NCI-H1105 treated with DMSO at 0.1 percent for 48 hours (cell line): ENCODE measurements around the gene MLX.

Experiments
- DNase-seq: peaks from one replicate; lab custom pipeline; 2025; lab: John Stamatoyannopoulos, UW

Gene MLX, protein sequence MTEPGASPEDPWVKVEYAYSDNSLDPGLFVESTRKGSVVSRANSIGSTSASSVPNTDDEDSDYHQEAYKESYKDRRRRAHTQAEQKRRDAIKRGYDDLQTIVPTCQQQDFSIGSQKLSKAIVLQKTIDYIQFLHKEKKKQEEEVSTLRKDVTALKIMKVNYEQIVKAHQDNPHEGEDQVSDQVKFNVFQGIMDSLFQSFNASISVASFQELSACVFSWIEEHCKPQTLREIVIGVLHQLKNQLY

DNA sequence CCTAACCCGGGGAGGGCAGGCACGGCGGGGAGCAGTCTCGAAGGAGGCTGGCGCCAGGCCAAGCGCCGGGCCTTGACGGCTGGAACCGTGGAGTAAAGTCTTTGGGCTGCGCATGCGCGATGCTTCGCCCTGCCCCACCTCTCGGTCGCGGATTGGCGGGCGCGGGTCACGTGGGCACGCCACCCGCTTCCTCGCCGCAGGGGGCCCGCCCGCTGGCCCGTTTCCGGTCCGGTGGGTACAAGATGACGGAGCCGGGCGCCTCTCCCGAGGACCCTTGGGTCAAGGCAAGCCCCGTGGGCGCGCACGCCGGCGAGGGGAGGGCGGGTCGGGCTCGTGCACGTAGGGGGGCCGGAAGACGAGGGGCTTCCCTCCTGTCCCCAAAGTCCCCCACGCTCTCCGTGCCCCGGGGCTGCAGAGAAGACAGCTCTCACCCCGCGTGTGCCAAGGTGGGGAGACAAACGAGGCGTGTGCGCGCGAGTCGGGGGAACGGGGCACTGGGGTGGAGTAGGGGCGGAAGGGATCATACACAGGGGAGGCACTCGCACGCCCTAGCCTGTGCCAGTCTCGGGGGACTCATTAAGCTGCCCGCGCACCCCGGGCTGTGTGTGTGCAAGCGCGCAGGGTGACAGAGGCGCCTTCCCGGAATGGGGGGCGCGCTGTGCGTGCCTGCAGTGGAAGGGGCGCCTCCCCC is at the start of gene MLX:
Gene MLX (plus strand): TSS at position 218 of the 691 bp plus-strand sequence. CDS start 25 bp downstream, at position 243.
- peak; percentile 87 for DNase-seq

DNA sequence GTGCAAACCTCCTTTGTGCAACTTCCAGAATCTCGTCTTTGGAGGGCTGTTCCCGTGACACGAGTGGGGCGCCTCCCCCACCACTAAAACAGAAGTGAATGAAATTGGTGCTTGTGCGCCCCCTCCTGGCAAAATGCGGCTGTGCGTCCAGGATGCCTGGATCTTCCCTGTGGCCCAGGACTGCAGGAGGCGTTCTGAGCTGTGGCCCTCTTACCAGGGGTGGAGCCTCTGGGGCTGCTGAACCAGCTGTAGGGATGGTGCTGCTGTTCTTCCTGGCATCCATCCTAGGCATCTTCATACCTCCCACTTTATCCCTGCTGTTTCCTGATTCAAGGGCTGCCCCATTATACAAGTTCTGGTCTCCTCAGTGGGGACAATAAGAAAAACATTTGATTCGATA is 49.4 kb upstream of the MLX start:
- peak; percentile 19 for DNase-seq

DNA sequence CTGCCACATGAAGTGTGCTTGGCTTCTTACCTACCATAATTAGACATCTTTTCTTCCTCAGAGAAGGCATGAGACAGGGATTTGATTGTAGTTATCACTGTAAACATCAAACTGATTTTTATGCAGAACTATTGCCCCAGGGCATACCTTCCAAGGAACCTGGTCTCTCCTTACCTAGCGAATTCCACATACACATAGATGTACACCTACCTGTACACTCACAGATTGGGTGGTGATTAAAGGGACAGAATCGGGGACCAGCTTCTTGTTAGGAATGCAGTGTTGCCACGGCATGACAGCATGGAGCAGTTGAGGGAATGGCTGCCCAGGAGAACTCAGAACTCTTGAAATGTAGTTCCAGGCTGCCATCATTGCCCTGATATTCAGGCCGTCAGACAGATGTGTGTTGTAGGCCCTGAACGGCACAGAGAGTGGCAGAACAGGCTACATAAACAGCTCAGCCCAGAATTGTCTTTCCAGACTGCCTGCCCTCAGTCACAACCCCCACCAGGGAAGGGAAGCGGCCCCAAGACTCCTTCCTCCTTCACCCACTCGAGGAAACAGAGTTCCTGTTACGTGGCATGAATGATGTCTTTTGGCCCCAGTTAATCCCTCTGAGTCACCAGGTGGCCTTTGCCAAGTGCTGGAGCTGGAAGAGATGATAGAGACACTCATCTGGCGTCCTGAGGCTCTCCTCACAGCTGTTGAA is 48.7 kb upstream of the MLX start:
- no peak for DNase-seq

DNA sequence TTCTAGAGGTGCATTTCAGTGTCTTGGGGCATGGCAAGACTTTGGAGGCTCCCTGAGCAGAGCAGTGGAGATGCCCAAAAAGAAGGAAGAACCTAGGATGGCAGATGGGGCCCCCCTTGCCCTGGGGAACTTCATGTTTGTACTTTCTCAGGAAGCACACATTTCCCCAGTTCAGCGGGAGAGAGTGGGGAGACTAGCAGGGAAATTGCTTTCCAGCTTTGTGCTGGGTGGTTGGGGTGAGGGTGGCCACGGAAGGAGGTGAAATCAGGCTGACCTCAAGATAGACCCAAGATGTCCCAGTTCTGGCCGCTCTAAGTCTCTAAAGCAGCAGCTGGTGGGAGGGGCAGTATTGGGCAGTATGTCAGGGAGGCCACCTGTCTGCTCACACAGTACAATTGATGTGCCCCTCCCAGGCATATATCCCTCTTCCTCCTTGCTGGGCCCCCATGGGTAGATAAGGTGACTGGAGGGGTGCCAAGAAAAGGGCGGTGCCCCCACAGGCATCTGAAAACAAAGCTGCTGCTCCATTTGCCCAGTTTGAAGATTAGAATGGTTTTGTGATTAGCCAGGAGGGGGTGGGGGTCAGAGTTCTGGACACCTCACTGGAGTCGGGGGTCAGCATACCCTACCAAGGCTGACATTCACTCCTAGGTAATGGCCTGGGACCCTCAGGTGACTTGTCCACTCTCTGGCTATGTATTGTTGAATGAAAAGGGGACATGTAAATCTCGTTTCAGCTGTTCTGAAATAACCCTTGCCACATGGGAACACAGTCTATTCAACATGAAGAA is 48.0 kb upstream of the MLX start:
- DNase-seq = no peak

DNA sequence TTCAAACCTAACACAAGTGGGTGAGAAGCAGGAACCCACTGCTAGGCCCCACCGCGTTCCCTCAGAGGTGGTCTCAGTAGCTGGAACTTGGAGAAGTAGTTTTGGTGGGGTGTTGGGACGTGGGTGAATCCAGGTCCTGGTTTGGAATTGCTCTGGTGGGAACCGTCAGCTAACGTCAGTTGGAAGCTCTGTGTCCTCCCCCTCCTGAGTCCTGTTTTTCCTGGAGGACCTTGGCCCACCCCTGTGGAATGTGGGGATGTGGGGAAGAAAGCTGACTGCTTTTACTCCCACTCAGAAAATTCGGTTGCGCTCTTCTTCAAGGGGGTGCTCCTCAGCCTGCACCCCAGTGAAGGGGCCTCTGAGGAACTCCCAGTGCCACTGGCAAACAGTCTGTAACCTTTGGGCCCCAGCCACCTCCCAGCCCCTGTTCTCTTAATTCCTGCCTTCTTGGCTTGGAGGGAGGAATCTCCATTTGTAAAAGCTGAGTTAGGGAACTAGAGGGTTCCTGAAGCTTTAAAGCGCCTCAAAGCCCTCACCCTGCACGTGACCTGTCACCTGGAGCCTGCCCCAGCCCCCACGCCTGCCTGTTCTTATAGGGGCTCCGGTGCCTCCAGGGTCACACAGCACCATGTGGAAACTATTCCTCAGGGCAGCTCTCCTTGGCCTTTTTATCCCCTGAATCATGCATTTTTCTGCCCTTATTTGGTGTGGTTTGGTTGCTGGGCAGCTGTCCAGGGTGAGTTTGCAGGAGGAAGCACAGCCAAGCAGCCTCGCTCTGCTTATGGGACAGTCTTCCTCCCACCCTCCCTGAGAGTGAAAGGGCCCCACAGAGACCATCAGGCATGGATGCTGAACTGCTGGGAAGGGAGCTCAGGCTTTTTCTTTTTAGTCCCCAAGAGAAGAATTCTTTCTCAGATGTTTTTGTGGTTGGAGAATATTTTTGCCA is 47.1 kb upstream of the MLX start:
- no peak for DNase-seq

DNA sequence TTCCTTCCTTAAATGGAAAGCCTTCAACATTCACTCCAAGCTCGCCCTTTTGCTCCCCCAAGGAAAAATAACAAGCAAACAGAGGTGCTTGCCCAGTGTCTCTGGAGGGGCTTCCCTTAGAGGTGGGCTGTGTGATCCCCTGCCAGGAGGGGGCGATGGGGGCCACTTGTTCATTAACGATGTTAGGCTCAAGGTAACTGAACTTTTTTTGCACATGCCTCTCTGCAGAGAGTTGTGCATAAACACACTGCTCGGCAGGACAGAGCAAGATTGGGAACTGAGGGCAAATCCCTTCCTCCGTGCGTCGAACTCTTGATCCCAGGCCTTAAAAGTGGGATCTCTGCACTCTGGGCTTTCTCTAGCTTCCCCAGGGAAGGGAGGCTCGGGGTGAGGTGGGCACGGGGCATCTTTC is 46.4 kb upstream of the MLX start:
- DNase-seq = no peak

DNA sequence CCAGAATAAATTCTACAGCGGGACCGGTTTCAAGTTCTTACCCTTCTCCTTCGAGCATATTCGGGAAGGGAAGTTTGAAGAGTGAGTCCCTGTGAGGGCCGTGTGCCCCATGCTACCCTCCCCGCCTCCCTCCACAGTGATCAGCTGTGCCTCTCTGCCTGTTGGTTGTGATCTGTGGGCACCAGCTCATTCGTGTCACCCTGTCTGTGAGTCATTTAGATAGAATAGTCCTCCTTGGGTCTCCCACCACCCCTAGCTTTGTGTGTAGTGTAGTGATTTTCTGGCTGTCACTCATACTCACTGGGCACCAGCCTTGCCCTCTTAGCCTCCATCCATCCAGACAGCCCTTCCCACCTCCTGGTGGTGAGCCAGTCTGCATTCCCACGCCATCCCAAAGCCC is 45.9 kb upstream of the MLX start:
- DNase-seq = no peak

DNA sequence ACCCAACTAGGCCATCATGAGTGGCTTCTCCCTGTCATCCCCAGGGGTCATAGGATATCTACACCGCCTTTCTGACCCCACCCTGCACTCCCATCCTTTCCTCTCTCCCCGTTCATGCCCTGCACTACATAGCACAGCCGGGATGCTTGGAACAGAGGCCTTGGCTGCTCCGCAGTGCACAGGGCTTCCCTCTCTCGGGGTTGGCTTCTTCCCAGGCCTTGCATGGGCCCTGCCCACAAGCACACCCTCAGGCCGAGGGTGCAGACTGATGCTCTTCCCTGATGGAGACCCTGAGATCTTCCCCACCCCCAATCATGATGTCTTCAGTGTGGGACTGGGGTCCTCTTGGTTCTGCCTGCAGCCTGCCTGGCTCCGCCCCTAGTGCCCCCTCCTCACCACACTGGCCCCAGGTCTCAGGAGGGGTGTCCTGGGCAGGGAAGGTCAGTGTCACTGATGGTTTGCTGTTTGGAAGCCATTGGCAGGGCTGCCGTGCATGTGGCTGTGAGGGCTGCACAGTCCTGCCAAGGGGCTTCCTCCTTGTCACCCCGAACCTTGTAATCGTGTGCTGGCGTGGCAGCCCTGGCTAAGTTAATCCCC is 45.1 kb upstream of the MLX start:
- DNase-seq = no peak

DNA sequence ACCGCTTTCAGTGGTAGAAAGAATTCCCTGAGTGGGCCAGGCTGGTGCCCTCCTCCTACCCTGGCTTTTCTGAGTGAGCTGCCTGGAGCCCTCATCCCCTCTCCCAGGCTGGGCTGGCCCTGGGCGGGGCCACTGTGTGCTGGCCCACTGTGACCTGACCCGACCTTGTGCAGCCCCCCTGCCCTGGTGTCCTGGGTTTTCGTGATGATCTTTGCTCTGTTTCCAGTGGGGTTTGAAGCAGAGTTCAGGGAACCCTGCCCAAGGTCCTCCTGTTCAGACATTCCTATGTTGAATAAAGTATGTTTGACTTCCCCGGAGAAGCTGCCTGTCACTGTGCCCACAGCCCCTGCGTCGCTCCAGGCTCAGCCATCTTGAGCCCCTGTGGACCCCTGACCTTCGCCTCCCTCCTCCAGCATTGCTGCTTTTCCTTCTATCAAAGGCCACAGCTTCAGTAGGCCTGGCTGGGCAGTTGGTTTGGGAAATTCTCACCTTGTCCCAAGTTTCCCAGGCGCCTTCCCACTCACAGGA is 44.6 kb upstream of the MLX start:
- DNase-seq = no peak

DNA sequence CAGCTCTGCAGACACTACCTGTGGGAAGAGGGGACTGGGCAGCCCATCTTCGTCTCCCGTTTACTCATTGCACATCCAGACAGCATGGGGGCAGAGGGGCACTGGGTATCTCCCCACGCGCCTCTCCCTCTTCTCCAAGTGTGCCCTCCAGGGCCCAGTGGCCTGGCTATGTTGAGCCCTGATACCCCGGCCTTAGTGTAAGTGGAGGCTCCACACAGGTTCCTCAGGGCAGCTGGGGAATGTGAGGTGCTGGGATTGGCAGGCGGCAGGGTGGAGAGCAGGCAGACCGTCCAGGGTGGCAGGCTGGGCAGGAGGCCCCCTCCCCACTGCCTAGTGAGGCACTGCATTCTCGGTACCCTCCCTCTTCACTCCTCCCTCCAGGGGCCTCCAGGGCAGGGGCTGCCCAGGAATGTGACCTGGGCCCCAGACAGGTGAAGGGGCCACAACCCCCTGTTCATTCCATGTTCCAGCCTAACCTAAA is 44.1 kb upstream of the MLX start:
- DNase-seq = no peak

DNA sequence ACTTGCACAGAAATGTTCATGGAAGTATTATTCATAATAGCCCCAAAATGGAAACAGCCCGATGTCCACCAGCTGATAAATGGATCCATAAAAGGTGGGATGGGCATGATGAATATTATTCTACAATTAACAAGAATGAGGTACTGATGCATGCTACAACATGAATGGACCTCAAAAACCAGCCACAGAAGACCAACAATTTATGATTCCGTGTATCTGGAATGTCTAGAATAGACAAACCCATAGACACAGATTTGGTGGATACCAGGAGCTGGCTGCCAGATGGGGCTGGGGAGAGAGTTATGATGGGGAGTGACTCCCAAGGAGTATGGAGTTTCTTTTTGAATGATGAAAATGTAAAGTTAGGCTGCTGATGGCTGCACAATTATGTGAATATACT is 41.7 kb upstream of the MLX start:
- no peak for DNase-seq

DNA sequence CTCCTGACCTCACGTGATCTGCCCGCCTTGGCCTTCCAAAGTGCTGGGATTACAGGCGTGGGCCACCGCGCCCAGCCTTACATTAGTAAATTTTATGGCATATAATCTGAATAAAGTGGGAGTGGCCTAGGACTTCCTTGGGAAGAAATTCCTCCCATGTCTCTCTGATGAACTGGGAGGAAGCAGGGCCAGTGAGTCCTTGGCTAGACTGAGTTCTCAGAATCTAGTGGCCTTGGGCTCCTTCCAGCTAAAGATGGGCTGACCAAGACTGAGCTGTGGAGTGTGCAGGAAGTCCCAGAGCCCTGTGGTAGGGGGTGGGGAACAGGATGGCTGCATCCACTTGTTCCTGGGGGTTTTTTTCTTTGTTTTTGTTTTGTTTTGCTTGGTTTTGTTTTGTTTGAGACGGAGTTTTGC is 40.9 kb upstream of the MLX start:
- DNase-seq = no peak

DNA sequence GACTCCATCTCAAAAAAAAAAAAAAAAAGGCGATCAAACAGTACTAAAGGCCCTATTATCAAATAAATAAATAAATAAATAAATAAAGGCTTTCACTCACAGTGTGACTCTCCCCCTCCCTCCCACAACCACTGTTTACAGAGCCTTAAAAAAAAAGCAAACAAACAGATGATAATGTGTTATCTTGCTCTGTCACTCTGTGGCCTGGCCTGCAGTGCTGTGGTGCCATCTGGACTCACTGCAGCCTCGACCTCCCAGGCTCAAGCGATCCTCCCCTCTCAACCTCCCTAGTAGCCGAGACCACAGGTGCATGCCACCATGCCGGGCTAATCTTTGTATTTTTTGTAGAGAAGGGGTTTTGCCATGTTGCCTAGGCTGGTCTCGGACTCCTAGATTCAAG is 39.0 kb upstream of the MLX start:
- no peak for DNase-seq

DNA sequence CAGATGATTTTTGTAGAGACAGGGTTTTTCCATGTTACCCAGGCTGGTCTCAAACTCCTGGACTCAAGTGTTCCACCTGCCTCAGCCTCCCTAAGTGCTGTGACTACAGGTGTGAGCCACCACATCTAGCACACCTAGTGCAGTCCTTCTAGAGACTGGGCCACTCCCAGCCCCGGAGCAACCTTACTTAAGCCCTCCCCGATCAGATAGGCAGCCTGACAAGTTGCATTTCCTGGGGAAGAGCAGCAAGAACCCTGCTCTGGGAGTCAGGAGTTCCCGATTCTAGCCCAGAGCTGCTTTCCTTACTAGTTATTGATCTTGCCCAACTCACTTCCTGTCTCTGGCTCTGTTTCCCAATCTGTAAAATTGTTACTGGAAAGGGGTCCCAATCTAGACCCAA is 37.8 kb upstream of the MLX start:
- no peak for DNase-seq

DNA sequence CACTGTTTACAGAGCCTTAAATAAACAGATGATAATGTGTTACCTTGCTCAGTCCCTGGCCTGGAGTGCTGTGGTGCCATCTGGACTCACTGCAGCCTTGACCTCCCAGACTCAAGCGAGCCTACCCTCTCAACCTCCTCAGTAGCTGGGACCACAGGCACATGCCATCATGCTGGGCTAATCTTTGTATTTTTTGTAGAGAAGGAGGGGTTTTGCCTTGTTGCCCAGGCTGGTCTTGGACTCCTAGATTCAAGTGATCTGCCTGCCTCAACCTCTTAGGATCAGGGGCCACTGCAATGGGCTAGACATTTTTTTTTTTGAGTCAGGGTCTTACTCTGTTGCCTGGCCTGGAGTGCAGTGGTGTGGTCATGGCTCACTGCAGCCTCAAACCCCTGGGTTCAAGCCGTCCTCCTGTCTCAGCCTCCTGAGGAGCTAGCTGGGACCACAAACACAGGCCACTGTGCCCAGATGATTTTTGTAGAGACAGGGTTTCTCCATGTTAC is 35.9 kb upstream of the MLX start:
- DNase-seq = no peak

DNA sequence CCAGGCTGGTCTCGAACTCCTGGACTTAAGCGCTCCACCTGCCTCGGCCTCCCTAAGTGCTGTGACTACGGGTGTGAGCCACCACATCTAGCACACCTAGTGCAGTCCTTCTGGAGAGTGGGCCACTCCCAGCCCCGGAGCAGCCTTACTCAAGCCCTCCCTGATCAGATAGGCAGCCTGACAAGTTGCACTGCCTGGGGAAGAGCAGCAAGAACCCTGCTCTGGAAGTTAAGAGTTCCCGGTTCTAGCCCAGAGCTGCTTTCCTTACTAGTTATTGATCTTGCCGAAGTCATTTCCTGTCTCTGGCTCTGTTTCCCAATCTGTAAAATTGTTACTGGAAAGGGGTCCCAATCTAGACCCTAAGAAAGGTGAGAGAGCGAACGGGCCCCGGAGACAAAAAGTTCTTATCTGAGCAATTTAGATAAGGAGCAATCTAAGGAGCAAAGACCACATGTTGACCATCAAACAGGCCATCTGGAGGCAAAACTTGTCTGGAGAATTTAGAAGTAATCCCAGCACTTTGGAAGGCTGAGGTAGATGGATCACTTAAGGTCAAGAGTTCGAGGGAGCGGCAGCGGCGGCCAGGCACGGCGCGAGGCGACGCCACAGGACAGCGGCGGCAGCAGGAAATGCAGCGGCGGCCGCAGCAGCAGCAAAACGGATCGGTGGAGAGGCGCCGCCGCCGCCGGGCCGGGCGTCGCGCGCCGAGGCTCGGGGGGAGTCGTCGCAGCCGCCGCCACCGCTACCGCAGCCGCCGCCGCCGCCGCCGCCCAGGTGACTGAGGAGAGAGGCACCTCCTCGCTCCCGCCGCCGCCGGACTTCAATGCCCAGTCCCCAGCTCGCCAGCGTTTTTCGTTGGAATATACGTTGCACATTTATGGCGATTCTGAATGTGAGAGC is 35.2 kb upstream of the MLX start:
- peak; percentile 39 for DNase-seq

DNA sequence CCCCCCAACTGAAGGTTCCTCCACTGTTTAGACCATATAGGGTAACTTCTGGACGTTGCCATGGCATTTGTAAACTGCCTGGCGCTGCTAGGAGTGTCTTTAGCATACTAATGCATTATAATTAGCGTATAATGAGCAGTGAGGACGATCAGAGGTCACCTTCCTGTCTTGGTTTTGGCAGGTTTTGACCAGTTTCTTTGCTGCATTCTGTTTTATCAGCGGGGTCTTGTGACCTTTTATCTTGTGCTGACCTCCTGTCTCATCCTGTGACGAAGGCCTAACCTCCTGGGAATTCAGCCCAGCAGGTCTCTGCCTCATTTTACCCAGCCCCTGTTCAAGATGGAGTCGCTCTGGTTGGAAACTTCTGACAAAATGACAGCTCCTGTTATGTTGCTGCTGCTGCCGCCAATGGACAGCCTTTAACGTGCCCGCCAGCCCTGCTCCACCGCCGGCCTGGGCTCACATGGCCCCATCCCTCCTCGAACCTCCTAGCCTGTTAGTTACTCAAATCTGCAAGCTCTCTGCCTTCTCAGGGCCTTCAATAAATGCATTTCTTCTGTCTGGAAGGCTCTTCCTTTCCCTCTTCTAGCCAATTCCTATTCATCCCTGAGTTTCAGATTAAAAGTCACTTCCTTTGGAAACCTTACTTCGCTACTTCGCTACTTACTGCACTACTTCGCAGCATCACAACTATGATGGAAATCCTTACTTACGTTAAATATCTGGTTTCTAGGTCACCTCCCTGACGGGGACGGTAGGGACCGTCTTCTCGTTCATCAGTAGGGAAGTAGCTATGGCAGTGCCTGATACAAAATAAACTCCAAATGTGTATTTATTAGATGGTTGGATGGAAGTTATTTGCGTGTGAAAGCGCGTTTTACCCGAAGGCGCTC is 31.5 kb upstream of the MLX start:
- no peak for DNase-seq

DNA sequence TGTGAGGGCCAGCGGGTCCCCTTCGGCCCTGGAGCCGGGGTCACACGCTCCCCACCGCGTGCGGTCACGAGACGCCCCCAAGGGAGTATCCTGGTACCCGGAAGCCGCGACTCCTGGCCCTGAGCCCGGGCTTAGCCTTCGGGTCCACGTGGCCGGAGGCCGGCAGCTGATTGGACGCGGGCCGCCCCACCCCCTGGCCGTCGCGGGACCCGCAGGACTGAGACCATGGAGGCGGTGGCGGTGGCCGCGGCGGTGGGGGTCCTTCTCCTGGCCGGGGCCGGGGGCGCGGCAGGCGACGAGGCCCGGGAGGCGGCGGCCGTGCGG is 30.9 kb upstream of the MLX start, which contains the start of gene NAGLU:
Gene NAGLU (plus strand): TSS at position 194 of the 324 bp plus-strand sequence. CDS start 32 bp downstream, at position 226.
- peak; percentile 84 for DNase-seq
